GM19372 (cell line): Measurements from ENCODE around the gene CCDC68.

Experiments
- ATAC-seq: cut with Tn5 transposase; IDR thresholded peaks from one replicate; pipeline ENCODE4 v1.9.1; 2021; ENCODE audit warnings: mild to moderate bottlenecking, low read depth, moderate library complexity; ENCODE audit not compliant: unreplicated experiment

The CCDC68 gene

DNA sequence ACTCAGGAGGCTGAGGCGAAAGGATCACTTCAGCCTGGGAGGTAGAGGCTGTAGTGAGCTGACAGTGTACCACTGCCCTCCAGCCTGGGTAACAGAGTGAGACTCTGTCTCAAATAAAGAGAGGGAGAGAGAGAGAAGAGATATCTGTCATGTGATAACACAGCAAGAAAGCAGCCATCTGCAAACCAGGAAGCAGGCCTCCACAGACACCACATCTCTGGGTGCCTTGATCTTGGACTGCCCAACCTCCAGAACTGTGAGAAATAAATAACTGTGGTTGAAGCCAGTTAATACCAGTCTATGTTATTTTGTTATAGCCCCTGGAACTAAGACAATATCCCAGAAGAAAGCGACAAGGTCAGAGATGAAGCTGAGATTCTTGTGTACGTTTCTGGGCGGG is 2.6 kb upstream of the CCDC68 start:
- ATAC-seq, result no peak

DNA sequence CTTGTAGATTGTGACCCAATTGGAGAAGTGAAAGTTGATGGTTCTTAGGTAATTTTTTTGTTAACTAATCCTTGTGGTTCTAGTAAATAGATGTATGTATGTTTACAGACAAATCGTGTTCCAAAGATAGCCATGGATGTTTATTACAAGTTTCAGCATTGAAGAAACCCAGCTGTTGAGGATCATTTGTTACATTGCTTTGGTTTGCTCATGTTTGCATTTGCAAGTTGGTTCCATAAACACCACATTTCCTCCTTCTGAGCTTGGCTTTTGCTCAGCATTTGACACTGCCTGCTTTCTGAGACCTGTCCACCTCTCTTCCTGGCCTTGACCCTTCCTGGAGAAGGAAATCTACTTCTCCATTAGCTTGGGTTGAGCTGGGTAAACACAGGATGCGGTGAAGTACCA is 1.8 kb upstream of the CCDC68 start:
- no peak for ATAC-seq

DNA sequence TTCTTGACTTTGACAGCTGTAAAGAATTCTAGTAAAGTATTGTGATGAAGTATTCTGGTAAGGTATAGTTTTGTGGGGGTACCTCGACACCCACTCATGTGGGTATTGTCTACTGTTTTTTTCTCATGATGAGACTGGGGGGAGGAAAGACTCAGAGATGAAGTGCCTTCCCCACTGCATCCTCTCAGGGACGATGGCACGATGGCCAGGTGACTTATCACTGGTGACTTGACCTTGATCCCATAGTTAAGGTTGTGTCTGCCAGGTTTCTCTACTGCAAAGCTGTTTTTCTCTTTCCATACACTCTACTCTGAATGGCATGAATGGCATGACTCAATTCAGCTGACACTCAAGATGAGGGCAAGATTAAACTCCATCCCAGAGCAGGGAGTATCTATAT is 936 bp upstream of the CCDC68 start:
- no peak for ATAC-seq

DNA sequence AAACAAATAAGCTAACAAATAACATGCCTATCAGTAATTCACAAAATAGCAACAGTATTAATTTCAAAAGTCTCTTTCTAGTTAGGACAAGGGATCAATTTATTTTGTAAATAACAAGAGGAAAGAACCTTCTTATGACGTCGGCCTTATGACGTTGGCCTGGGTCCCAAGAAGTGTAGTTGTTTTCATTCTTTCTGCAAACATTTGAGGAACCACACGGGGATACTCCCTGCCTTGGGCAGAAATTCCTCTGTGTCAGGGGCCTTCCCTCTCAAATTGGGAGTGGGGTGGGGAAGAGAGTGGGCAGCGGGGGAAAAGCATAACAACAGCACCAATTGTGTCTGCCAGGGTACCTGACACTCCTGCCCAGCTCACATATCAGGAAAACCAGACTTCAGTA is 1.3 kb downstream of the CCDC68 start:
- no peak for ATAC-seq

DNA sequence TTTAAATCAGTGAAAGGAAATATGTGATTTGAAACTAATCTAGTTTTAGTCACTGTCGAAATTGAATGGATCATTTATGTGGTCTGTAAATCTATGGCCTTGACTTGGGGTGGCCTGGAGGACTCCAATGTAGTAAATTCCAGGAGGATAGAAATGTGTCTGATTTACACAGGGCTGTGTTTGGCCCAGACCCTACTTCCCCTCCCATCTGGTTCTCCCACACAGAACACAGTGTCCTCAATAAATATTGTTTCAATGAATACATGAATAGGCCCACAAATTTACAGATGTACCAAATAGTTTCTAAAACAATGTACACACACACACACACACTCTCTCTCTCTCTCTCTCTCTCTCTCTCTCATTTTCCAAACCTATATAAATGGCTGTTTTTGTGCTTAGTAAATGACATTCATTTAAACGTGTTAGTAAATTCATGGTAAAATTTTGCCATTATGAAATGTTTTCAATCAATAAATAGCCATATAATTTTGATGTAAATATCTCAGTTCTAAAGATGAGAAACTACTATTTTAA is 1.9 kb downstream of the CCDC68 start:
- ATAC-seq, result no peak

DNA sequence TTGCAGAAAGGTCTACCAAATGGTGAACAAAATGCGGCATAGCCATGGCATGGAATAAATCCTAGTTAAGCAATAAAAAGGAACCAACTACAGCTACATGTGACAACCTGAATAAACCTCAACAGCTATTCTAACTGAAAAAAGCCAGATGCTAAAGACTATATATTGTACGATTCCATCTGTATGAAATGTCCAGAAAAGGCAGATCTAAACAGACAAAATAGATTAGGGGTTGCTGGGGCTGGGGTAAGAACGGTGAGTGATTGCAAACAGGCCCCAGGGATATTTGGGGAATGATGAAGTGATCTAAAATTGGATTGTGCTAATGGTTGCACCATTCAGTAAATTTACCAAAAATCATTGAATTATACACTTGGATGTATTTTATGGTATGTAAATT is 2.8 kb downstream of the CCDC68 start:
- ATAC-seq, result no peak

DNA sequence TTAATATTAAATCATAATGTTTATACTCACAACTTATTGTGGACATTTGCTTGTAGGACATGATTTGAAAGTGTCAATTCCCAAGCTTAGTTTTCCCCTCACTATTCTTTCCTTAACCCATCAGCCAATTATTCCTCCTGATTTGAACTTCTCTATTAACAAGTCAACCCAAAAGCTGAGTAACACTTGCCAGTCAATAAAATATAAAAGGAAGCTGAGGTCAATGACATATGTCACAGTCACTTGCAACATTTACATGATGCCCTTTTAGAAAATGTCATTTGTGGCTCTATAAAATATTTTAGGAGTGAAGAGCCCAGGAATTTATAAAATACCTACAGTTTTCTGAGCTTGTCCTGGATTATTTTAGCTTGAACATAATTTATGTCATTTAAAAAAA is 7.2 kb downstream of the CCDC68 start:
- no peak for ATAC-seq

DNA sequence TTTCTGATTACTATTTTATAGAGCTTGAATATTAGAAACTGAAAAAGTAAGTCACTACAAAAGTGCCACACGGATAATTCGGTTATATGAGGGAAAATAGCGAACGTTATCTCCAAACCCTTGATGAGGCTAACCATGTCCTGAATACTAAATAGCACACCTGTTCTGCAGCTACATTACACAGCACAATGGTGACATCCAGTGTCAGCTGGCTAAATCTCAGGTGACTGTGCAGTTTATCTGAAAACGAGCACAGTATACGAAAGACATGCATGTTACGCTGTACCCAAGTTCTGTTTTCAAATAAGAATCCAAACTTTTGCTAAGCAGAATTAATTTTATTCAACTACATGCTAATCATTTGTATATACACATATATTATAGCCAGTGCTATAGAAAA is 9.0 kb downstream of the CCDC68 start:
- ATAC-seq, result no peak

DNA sequence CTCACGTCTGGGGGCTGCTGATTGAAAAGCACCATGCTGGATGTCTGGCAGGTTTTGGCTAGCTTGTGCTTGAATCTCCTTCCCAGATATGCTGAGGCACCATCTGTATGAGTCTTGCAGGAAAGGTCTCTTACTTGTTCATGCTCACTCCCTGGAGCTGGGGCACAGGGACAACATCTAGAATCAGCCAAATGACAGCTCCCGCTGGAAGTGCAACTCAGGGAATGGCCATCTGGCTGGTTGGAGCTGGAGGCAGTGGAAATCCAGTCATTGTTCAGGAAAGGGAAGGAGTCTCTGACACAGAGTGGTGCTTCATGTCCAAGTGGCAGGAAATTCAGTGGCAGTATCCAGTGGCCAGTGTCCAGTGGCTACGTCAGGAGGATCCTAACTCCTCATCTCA is 9.7 kb downstream of the CCDC68 start:
- ATAC-seq, result no peak

DNA sequence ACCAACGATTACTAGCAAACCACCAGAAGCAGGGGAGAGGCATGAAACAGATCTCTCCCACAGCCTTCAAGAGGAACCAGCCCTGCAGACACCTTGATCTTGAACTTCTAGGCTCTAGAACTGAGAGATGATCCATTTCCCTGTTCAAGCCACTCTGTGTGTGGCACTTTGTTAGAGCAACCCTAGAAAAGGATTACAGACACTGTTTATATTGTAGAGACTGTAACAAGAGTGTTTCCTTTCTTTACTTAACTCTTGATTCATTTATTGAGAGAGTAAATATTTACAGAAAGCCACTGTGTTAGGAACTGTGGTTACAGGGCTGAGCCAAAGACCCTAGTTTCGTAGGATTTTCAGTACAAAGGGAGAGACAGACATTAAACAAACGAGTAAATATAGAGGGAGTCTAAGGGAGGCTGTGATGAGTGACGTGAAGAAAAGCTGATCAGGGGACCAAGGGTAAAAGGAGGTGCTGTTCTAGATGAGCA is 10.9 kb downstream of the CCDC68 start:
- no peak for ATAC-seq

DNA sequence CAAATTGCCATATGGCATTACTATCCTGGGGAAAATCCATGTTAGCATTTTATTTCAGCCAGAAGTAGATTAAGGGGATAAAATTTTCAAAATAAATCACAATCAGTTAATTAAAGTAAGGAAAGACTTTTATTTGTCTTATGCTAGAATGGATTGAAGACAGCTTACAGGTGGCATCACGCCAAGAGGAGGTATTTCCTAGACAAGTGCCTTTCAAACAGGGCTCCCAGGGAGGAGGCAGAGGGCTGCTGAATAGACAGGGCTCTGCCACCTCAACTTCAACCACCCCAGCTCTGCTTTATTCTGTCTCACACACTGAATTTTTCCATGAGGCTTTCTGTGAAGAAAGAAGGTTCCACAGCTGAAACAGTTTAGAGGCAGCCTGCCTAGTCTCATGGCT is 12.2 kb downstream of the CCDC68 start:
- no peak for ATAC-seq

DNA sequence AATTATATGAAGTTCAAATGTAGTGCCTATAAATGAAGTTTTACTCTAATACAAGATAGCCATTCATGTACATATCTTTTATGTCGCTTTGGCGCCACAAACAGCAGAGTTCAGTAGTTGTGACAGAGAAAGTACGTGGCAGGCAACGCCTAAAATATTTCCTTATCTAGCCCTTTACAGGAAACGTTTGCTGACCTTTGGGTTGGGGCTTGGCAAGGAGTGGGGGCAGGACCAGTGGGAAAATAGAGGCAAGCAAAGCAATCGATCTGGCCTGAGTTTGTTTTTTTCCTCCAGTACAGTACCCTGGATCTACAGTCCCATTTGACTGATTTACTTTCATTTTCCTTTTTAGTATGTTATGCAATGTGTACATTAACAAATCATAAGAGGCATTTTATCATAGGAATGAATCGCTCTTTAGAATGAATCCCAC is 13.1 kb downstream of the CCDC68 start:
- peak; percentile 83 for ATAC-seq

DNA sequence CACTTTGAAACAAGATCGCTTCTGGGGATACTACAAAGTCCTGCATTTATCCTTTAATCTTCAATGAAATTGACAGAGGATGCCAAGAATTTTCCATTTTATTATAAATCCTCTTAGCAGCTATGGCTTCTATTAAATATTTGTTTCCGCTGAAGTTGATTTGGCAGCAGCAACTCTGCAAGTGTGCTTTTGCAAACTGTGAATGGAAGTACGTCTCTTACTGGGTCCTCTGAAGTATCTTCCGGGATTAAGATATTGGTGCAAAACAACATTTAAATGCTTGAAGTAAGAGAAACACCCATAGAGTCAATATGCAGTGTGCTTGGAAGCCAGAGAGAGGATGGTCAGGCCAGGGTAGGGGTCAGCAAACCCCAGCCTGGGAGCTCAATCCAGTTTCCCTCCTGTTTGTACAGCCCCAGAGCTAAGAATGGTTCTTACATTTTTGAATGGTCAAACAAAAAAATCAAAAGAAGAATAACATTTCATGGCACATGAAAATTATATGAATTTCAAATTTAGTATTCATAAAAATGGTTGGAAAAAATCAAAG is 13.6 kb downstream of the CCDC68 start:
- ATAC-seq, result no peak

DNA sequence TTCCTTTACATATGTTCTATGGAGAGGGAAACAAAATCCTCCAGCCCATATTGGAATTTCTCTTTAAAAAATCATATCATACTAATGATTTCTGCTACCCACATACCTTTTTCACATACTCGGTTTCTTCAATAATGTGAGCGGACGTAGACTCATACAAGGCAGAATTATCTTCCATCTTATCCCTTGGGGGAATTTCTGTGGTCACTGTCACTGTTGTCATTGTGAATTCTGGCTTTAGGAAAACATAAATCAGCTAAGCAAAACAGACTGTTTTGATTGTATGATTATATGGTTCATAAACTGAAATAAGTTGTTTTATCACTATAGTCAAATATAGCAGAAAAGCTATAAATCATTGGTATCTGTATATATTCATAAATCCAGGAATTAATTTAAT is 16.7 kb downstream of the CCDC68 start:
- ATAC-seq, result no peak

DNA sequence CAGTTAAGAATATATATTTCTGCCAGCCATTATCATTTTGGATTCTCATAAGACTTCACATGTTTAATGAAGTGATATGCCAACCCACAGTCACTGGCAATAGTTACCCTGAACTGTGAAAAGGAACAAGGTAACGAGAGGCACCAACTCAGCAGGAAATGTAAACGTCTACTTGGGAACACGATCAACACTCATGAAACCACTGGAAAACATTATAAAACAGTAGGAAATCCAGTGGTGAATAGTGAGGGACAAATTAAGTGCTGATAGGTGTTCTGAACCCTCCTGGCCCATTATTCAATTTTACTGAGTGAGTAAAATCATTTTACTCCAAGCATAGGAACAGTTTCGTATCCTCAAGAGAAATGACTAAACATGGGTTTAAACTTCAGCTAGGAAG is 17.1 kb downstream of the CCDC68 start:
- no peak for ATAC-seq

DNA sequence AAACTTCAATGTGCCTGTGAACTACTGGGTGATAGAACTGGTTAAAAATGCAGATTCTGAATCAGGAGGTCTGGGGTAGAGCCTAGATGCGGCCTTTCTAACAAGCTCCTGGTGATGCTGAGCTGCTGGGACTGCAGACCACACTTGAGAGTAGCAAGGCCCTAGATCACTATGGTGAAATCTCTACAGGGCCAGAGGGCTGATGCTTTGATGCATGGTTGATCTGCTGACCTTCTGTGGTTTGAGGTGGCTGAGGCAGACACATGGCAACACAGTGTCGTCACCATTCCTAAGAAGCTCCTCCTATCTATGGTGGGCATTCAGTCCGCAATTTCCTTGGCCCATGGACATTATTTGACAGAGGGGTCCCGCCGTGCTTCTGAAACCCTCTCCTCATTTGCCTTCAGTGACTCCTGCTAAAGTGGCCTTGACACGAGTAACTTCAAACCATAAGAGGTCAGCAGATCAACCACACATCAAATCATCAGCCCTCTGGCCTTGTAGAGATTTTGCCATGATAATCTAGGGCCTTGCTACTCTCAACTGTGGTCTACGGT is 19.8 kb downstream of the CCDC68 start:
- no peak for ATAC-seq

DNA sequence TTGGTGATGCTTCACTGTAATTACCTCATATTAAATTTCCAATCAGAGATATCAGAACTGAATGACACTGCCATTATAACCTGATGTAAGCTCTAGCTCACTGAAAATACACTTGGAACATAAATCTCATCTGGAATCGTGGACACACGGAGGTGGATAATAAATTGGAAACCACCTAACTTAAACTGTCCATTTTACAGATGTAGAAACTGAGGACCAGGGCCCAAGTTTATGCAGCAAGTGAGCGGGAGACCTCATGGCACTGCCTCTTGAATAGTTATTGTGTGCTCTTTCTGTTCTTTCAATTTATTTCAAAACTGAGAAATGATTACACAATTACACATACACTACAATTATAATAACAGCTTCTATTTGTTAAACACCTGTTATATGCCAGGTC is 20.8 kb downstream of the CCDC68 start:
- no peak for ATAC-seq

DNA sequence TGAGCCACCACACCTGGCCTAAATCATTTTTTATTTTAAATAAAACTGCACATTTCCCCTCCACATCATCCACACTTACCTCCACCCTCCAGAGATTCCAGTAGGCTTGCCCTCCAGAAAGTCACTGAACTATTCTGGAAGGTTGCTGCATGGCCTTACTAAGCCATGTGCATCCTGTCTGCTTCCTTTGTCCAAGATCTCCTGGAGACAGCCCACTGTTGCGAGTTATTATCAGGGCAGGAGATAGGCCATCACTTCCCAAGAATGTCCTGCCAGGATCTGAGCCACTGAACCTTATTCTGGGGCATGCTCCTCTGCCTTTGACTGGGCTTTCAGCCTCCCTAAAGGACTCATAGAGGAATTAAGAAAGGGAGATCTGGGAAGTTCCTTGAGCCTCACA is 26.8 kb downstream of the CCDC68 start:
- ATAC-seq, result no peak

DNA sequence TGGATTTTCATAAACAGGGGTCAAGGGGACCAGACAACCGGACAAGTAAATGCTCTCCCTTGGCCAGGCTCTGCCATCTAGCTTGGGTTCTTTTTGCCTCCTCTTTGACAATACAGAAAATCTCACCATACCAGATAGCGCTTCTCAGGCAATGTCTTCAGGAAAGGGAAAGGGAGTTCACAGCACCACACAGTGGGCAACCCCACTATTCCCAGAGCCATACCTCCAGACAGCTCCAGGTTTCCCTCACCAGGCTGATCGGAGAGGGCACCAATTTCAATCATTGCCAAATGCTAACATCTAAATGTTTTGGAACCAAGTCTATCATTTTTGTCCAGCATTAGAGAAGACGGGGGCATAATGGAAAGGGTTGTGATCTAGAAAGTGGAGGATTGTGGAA is 28.1 kb downstream of the CCDC68 start:
- ATAC-seq, result no peak

DNA sequence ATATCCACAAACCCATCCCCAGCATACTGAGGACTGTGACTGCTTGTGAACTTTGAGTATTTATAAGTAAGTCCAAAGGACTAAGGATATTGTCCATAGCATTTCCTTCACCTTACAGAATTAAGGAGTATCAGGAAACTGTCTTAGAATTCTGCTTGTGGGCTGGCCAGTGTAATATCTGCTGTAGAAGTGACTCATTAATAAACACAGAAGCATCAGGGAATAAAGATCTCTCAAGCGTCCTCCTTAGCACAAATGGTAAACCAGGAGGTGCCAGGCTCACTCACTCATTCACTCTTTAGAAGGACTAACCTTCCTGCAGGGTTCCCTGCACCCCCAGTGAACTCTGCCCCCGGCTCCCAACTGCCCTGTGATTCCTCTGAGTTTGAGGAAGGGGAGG is 31.0 kb downstream of the CCDC68 start:
- ATAC-seq, result no peak

DNA sequence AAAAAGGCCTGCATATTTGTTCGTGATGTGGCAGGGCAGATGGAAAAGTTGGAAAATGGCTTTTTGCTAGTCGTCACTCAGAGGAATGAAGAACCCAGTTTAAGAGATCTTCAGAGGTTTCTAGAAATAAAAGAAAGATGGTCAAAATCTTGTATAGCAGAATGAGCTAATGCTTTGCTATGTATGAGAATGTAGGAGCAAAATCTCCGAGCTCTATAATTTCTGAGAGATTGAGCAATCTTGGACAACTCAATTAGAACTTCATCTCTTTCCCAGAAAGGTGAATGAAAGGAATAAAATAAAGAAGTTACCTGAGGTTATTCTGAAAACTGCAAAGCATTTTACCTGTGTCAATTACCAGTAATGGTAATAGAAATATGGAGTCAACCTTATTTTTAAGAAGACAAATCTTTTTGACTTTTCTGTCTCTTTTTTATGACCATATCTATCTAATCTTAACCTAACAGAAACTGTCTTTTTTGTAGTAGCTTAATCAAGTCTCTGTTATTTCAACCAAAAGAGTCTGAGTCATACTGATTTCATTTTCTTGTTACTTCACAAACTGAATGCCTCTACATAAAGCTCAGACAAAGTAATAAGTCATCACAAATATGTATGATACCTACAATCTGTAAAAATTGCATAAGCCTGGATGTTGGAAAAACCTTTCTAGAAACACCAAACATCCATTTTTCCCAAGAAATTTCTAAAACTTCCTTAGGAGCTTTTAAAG is 32.5 kb downstream of the CCDC68 start:
- ATAC-seq, result no peak

DNA sequence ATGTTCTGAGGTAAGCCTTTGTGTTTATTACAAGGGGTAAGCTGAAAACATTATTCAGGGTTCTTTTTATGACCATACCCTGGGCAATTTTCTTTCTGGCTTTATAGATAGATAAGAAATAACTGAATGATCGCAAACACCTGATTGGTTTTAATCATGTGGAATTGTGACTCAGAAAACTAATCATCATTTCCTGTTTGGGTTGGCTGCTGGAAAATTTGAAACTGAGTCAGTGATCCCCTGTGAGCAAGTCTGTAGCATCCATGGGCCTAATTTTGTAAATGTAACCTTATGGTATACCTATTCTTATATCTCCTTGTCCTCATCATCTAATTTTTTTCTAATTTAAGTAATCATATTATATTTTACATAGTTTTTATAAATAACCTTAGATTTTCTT is 34.3 kb downstream of the CCDC68 start:
- no peak for ATAC-seq
